CD4-positive, alpha-beta T cell treated with Interleukin-15 for 1 hour (primary cell): ENCODE results near the gene NELFE.
"Not testable (repeated sequence)": the region's sequence is repeated elsewhere in the genome, so short reads cannot be mapped to it uniquely, and the experiment has no call there.

Experiments
- DNase-seq: peaks from one replicate; pipeline ENCODE4 v3.0.0-alpha.2; 2020

Gene NELFE, protein sequence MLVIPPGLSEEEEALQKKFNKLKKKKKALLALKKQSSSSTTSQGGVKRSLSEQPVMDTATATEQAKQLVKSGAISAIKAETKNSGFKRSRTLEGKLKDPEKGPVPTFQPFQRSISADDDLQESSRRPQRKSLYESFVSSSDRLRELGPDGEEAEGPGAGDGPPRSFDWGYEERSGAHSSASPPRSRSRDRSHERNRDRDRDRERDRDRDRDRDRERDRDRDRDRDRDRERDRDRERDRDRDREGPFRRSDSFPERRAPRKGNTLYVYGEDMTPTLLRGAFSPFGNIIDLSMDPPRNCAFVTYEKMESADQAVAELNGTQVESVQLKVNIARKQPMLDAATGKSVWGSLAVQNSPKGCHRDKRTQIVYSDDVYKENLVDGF

GRCh38 chr6:31958741-31959739 lies at the start of gene NELFE, which contains the start of gene SKIC2:
Gene NELFE (minus strand): TSS chr6:31958971. CDS start chr6:31958446, 525 bp downstream.
Gene SKIC2 (plus strand): TSS chr6:31959175. CDS start chr6:31959193, 18 bp downstream.
- peak; percentile 99 for DNase-seq

DNA sequence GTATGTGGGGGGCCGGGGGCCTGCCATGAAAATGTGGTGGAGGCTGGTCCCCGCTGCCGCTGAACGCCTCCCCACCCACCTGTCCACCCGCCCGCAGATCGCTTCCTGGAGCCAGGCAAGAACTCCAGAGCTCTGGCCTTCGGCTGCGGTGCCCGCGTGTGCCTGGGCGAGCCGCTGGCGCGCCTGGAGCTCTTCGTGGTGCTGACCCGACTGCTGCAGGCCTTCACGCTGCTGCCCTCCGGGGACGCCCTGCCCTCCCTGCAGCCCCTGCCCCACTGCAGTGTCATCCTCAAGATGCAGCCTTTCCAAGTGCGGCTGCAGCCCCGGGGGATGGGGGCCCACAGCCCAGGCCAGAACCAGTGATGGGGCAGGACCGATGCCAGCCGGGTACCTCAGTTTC lies 49.3 kb upstream of the NELFE start:
- DNase-seq = not testable (repeated sequence)

DNA sequence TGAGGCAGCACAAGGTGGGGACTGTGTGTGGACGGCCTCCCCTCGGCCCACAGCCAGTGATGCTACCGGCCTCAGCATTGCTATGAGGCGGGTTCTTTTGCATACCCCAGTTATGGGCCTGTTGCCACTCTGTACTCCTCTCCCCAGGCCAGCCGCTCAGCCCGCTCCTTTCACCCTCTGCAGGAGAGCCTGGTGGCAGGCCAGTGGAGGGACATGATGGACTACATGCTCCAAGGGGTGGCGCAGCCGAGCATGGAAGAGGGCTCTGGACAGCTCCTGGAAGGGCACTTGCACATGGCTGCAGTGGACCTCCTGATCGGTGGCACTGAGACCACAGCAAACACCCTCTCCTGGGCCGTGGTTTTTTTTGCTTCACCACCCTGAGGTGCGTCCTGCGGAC lies 48.3 kb upstream of the NELFE start:
- peak; percentile 13 for DNase-seq

- DNase-seq = peak; percentile 11
Measured at GRCh38 chr6:32005991-32006529, 47.3 kb upstream of the NELFE start.

DNA sequence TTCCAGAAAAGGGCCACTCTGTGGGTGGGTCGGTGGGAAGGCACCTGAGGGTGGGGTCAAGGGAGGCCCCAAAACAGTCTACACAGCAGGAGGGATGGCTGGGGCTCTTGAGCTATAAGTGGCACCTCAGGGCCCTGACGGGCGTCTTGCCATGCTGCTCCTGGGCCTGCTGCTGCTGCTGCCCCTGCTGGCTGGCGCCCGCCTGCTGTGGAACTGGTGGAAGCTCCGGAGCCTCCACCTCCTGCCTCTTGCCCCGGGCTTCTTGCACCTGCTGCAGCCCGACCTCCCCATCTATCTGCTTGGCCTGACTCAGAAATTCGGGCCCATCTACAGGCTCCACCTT lies 46.7 kb upstream of the NELFE start:
- DNase-seq = peak; percentile 15

GRCh38 chr6:32004864-32005537 lies 46.2 kb upstream of the NELFE start:
- peak; percentile 5 for DNase-seq

DNA sequence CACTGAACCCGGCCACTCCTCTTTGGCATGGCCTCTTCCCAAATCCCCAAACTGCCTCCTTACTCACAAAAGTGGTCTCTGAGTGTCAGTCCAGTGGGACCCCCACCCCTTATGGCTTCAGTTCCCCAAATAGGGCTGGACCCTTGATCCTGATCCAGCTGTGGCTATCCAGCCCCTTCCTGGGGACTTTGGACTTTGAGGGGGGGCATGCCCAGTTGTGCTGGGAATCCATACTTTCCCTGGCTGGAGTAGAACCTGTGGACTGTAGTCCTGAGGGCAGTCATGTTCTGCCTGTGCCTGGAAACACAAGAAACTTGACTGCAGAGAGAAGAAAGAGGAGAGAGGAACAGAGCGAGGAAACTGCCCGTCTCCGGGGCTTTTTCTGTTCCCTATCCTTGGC lies 45.6 kb upstream of the NELFE start:
- peak; percentile 8 for DNase-seq

DNA sequence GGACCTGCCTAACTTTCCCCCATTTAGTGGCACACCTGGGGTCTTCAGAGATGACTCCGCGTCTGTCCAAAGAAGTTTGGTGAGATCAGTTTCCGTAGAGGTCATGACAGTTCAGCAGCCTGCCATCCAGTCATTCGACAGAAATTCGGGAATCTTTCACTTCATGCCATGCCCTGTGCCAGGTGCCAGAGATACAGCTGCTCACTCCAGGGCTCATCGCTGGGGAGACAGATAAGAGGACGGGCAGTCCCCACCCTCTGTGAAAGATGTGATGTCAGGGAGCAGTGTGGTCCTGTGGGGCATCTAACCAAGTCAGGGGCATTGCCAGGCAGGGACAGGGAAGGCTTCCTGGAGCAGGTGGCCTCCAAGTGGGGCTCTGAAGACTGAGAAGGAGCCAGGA lies 44.5 kb upstream of the NELFE start:
- DNase-seq = not testable (repeated sequence)

DNA sequence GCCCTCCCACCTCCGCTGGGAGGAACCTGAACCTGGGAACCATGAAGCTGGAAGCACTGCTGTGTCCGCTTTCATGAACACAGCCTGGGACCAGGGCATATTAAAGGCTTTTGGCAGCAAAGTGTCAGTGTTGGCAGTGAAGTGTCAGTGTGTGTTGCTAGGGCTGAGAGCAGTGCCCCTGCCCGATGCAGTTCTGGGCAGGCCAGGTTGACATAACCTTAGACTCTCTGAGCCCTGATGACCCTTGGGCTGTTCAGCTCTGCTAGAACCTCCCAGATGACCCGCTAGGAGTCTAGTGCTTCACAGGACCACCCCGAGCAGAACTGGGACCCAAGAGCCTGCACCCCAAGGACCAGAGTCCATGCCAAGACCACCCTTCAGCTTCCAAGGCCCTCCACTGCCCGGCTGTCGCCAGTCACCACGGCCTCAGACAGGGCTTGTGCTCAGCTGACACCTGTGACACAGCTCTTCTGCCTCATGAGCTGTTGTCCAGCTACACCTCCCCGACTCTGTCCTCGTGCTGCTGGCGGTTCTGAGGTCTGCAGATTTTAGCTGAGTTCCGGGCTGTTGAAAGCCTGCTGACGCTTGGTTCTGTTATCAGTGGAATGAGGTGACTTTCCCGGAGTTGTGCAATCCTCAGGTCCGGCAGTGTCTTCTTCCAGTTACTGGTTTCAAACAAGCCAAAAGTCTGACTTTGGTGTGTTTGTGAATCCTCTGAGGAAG lies 43.9 kb upstream of the NELFE start:
- DNase-seq = not testable (repeated sequence)

- DNase-seq = not testable (repeated sequence)
Measured at GRCh38 chr6:31996385-31996784, 37.6 kb upstream of the NELFE start.

DNA sequence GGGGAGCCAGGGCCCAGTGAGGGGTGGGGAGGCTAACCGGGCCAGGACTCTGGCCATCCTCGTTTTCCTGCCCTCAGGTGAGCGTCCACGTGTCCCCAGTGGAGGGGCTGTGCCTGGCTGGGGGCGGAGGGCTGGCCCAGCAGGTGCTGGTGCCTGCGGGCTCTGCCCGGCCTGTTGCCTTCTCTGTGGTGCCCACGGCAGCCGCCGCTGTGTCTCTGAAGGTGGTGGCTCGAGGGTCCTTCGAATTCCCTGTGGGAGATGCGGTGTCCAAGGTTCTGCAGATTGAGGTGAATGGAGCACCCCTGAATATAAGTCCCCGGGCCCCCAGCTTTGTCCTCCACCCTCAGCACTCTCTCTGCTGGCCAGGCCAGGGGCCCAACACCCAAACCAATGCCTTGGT lies 35.6 kb upstream of the NELFE start:
- peak; percentile 9 for DNase-seq

- not testable (repeated sequence) for DNase-seq
Measured at GRCh38 chr6:31989363-31989762, 30.6 kb upstream of the NELFE start.

DNA sequence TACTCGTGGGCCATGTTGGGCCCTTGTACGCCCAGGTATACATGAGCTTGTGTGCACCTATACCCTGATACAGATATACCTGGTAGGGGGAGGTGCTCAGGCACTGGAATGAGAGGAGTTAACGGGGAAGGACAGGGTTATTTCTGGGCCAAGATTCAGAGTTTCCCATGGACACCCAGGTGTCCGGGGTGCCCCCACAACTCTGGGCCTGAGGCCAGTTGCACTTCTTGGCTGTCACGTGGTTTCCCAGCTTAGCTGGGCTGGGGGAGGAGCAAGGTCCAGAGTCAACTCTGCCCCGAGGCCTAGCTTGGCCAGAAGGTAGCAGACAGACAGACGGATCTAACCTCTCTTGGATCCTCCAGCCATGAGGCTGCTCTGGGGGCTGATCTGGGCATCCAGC lies 23.0 kb upstream of the NELFE start, which contains the start of gene C4A:
C4A (plus strand) TSS at position 314 of the 400 bp plus-strand sequence; CDS start at position 365, 51 bp downstream.
- not testable (repeated sequence) for DNase-seq

DNA sequence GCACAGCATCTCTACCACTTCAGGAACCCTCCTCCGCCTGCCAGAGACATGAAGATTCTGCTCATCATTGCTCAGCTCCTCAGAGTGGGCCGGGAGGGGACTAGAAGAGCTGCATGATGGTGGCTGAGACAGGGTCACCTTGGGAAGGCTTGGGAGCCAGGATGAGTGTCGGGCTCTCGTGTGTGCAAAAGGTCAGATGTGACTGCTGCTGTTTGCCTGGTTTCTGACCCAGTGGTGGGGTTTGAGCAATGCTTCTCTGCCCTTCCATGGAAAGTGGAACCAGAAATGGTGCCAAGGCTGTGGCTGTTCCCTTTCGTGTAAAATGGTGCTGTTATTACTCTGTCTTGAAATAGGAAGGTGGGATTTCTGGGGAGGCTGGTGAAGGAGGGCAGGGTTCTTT lies 22.2 kb upstream of the NELFE start:
- DNase-seq = not testable (repeated sequence)

GRCh38 chr6:31980195-31980876 lies 21.6 kb upstream of the NELFE start:
- DNase-seq = not testable (repeated sequence)

- DNase-seq = no peak
Measured at GRCh38 chr6:31979238-31979898, 20.6 kb upstream of the NELFE start.

DNA sequence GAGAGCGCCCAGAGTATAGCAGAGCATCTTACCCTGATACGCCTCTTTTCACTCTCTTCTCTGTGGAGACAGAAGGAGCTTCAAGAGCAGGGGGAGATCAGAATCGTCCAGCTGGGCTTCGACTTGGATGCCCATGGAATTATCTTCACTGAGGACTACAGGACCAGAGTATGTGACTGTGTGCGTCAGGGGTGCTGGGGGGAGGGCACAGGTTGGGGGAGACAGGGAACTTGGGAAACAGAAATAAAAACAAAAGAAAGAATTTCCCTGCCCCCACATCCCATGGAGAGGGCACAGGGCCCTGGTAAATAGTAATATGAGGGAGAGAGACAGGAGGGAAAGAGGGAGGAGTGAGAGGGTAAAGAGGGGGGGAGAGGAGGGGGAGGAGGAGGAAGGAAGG lies 20.1 kb upstream of the NELFE start:
- no peak for DNase-seq

DNA sequence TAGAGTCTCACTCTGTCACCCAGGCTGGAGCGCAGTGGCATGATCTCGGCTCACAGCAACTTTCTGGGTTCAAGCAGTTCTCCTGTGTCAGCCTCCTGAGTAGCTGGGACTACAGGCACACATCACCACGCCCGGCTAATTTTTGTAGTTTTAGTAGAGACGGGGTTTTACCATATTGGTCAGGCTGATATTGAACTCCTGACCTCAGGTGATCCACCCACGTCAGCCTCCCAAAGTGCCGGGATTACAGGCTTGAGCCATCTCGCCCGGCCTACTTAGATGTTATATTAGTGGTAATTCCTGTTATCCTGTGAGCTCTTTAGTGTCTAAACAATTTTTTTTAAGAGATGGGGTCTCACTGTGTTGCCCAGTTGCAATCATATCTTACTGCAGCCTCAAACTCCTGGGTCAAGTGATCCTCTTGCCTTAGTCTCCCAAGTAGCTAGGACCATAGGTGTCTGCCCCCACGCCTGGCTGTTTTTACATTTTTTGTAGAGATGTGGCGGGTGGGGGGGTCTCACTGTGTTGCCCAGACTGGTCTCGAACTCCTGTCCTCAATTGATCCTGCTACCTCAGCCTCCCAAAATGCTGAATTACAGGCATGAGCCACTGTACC lies 19.2 kb upstream of the NELFE start:
- no peak for DNase-seq

DNA sequence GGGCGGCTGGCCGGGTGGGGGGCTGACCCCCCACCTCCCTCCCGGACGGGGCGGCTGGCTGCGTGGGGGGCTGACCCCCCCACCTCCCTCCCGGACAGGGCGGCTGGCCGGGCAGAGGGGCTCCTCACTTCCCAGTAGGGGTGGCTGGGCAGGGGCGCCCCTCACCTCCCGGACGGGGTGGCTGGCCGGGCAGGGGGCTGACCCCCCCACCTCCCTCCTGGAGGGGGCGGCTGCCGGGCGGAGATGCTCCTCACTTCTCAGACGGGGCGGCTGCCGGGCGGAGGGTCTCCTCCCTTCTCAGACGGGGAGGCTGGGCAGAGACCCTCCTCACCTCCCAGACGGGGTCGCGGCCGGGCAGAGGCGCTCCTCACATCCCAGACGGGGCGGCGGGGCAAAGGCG lies 17.3 kb upstream of the NELFE start:
- not testable (repeated sequence) for DNase-seq

- no peak for DNase-seq
Measured at GRCh38 chr6:31972709-31973350, 14.1 kb upstream of the NELFE start.
